ENCODE data around the gene BGLAP.

DNA sequence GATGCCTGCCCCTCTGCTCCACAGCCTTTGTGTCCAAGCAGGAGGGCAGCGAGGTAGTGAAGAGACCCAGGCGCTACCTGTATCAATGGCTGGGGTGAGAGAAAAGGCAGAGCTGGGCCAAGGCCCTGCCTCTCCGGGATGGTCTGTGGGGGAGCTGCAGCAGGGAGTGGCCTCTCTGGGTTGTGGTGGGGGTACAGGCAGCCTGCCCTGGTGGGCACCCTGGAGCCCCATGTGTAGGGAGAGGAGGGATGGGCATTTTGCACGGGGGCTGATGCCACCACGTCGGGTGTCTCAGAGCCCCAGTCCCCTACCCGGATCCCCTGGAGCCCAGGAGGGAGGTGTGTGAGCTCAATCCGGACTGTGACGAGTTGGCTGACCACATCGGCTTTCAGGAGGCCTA lies 754 bp downstream of the BGLAP start:
- TF ChIP-seq, protein P1, sequence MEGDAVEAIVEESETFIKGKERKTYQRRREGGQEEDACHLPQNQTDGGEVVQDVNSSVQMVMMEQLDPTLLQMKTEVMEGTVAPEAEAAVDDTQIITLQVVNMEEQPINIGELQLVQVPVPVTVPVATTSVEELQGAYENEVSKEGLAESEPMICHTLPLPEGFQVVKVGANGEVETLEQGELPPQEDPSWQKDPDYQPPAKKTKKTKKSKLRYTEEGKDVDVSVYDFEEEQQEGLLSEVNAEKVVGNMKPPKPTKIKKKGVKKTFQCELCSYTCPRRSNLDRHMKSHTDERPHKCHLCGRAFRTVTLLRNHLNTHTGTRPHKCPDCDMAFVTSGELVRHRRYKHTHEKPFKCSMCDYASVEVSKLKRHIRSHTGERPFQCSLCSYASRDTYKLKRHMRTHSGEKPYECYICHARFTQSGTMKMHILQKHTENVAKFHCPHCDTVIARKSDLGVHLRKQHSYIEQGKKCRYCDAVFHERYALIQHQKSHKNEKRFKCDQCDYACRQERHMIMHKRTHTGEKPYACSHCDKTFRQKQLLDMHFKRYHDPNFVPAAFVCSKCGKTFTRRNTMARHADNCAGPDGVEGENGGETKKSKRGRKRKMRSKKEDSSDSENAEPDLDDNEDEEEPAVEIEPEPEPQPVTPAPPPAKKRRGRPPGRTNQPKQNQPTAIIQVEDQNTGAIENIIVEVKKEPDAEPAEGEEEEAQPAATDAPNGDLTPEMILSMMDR (IDR thresholded peaks at IDR 0.05), result no peak
- no peak for TF ChIP-seq POLR2A (IDR thresholded peaks at IDR 0.05)
